H4 (cell line): ENCODE data around the gene GIN1. TPM values are rescaled to one million over a fixed set of nuclear protein-coding genes. Genes with fewer than 3 reads are reported as not detected.
"Not testable (repeated sequence)": the region's sequence is repeated elsewhere in the genome, so short reads cannot be mapped to it uniquely, and the experiment has no call there.

Experiments used
- DNase-seq: peaks from one replicate; pipeline ENCODE4 v3.0.0-alpha.2; 2015; ENCODE audit warnings: low spot score
- total RNA-seq: library from RNA; depleted of rRNA; stranded (reverse); fragments of >200 nt; shearing (Covaris generic); gene quantifications from 2 replicates; pipeline ENCODE4 v1.2.3, GENCODE V29; 2014; rRNA removed

Gene GIN1
- total RNA-seq, result 4.6 and 7.9 TPM in 2 replicates

GRCh38 chr5:103119765-103120606, at the start of gene GIN1, which contains the start of gene PPIP5K2:
Gene GIN1, minus strand, starts transcription at chr5:103120138. Its CDS starts 11,431 bp downstream, at chr5:103108707.
Gene PPIP5K2, plus strand, starts transcription at chr5:103120301. Its CDS starts 9,289 bp downstream, at chr5:103129590.
- DNase-seq, result peak; percentile 99

DNA sequence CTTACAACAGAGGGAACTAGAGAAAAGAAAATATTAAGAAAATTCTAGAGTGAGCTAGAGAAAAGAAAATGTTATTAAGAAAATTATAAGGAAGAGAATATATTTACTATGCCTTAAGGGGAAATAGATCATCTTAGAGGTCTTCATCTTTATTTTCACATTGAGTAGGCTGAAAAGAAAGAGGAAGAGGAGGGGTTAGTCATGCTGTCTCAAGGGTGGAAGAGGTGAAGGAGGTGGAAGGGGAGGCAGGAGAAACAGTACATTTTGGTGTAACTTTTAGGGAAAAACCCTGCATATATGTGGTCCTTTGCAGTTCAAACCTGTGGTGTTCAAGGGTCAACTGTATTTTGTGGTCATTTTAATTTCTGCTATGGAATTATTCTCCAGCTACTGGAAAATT, 46.8 kb upstream of the GIN1 start:
- no peak for DNase-seq

- DNase-seq, result no peak
Measured at GRCh38 chr5:103151156-103151555, 31.2 kb upstream of the GIN1 start.

DNA sequence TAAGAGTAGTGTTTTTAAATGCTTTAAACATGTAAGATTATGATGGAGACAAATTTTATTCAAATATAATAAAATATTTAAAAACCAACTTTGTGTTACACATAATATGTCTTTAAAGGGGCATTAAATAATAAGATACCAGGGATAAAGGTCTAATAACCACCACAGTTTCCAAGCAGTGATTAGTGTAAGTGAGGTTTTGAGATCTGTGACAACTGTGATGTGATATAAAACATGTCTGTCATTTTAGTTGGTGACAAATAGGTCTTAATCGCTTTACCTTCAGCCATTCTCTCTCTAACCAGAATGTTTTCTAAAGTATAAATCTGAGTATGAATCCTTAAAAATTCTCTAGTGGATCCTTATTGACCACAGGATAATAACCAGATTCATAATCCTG, 28.3 kb upstream of the GIN1 start:
- DNase-seq, result no peak

DNA sequence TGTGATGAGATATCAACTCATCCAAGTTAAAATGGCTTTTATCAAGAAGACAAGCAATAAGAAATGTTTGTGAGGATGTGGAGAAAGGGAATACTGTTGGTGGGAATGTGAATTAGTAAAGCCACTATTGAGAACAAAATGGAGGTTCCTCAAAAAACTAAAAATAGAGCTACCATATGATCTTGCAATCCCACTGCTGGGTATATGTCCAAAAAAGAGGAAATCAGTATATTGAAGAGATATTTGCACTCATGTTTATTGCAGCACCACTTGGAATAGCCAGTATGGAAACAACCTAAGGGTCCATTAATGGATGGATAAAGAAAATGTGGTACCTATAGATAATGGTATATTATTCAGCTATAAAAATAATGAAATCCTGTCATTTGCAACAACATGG, 25.3 kb upstream of the GIN1 start:
- DNase-seq, result no peak

GRCh38 chr5:103142132-103142531, 22.2 kb upstream of the GIN1 start:
- DNase-seq, result not testable (repeated sequence)

DNA sequence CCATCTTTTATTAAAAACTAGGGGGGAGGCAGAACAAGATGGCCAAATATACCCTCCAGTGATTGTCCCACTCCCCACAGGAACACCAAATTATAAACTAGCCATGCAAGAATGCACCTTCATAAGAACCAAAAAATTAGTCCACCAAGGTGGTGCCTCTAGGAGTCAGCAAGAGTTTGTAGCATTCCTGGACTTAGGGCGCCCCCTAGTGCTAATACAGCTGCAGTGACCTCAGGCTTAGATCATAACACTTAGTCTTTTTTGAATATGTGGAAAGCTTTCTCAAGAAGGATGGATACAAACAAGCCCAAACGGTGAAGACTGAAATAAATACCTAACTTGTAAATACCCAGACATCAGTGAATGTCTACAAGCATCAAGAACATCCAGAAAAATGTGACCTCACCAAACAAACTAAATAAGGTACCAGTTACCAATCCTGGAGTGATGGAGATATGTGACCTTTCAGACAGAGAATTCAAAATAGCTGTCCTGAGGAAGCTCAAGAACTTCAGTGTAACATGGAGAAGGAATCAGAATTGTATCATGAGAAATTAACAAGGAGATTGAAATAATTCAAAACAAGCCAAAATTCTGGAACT, 19.4 kb upstream of the GIN1 start:
- DNase-seq, result peak; percentile 61

- DNase-seq, result no peak
Measured at GRCh38 chr5:103138202-103138690, 18.3 kb upstream of the GIN1 start.

- no peak for DNase-seq
Measured at GRCh38 chr5:103135461-103135860, 15.5 kb upstream of the GIN1 start.

GRCh38 chr5:103133231-103133630, 13.3 kb upstream of the GIN1 start:
- no peak for DNase-seq

DNA sequence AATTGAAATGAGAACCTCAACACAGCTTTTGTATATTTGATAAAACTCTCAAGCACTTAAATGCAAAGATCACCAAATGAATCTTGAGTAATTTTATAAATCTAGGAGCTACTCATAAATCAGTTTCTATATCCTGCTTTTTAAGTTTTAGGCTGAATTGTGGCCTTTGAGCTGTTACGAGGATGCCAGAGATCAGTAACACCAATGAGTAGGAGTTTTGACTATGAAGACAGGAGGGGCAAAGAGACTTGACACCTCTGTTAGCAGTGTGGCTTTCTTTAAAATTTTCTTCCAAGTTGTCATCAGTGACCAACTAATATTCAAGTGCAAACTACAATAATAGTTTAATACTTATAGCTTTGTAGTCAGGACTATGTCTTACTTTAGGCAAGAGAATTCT, 12.7 kb upstream of the GIN1 start:
- DNase-seq, result no peak

DNA sequence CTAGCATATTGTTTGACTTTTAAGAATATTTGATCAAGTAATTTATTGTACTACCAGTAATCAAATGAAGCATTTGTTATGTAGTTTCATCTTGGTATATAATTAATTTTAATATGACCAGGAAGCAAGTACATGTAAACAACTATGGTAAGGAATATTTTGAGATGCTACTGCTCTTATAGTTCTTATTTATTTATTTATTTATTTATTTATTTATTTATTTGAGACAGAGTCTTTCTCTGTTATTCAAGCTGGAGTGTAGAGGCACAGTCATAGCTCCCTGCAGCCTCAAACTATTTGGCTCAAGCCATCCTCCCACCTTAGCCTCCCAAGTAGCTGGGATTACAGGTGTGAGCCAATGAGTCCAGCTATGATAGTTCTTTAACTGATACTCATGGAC, 8.3 kb upstream of the GIN1 start:
- no peak for DNase-seq

DNA sequence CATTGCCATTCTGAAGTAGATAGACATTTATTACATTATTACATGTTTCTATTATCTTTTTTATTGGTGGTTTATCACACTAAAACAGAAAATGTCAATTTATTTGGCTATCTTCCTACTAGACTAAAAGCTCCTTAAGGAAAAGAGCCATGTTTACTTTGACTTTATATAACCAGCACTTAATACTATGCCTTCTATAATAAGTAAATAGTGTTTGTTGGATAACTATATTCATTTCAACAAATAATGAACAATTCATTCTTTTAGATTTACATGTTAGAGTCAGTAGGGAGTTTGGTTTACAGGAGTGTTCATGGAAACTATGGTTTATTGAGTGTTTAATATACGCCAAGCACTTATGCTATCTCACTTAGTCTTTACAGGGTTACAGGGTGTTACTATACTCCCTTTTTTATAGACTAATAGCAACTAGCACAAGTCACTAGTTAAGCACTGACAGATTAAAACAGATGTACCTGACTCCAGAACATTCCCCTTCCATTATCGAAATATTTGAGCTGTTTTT, 7.4 kb upstream of the GIN1 start:
- DNase-seq, result no peak

DNA sequence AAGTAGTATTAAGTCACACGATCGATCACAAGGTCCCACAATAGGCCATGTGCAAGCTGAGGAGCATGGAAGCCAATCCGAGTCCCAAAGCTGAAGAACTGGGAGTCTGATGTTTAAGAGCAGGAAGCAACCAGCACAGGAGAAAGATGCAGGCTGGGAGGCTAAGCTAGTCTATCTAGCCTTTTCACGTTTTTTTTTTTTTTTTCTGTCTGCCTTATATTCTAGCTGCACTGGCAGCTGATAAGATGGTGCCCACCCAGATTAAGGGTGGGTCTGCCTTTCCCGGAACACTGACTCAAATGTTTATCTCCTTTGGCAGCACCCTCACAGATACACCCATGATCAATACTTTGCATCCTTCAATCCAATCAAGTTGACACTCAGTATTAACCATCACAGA, 6.6 kb upstream of the GIN1 start:
- DNase-seq, result no peak

GRCh38 chr5:103122242-103122641, 2.3 kb upstream of the GIN1 start:
- DNase-seq, result no peak

- peak; percentile 20 for DNase-seq
Measured at GRCh38 chr5:103120607-103121200, 766 bp upstream of the GIN1 start.

DNA sequence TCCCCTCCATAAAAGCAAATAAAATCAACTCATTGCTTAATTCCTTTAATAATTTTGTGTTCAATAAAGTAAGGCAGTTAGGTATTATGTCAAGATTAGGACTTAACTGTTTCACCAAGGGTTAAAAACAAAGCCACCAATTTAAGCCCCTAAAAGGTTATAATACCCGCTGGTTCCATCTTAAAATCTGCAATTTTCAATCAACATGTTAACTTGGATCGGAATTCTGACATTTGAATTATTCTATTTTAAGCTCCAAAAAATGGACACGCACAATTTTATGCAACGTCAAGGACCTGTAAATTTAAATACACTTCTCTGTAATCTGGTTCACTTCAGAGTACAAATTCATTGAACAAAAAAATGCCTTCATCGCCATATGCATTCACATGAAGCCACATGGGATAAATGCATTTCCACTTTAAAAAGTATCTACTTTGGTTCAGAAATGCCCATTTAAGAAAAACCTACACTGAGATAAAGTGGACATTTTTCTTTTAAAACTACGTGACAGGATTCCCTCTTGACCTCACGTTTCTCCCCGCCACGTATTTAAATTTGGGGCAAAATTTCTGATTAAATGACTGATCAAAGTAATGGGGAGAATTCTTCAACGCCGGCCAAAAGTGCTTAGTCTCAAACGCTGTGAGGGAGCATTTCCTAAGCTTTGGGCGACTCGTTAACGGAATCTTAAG, 721 bp downstream of the GIN1 start:
- no peak for DNase-seq

DNA sequence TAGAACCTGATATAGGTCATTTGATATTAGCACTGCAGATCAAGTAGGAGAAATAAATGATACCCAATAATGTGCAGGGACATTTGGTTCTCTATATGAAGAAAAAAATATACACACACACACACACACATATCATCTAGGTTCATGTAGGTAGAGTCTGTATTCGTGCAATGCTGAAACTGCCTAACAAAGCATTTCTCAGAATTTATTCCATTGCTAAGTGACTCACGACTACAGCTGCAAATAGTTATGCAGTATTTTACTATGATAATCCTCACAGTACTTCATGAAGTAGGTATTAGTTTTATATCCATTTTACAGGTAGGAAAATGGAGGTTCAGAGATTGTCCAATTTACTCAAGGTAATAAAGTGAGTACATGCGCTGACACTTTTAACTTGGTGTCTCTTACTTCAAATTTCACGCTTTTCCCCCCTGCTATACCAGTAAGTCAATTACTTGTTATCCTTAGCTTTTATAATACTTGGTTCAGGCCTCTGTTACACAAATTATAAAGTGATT, 2.4 kb downstream of the GIN1 start:
- DNase-seq, result no peak

GRCh38 chr5:103114440-103114839, 5.5 kb downstream of the GIN1 start:
- DNase-seq, result no peak

DNA sequence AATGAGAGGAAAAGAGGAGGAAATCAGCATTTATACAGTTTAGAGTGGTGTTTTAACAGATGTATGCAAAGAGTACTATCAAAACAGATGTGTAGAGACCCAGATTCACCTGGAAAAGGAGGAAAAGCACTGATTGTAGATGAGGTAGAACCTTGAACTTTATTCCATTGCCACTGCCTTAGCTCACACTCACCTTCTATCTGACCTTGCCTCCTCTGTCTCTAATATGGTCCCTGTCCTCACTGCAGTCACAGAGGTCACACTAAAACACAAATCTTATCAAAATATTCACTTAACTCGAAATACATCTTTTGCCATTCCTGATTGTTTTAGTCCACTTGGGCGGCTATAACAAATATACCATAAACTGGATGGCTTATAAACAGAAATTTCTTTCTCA, 7.0 kb downstream of the GIN1 start:
- DNase-seq, result no peak

DNA sequence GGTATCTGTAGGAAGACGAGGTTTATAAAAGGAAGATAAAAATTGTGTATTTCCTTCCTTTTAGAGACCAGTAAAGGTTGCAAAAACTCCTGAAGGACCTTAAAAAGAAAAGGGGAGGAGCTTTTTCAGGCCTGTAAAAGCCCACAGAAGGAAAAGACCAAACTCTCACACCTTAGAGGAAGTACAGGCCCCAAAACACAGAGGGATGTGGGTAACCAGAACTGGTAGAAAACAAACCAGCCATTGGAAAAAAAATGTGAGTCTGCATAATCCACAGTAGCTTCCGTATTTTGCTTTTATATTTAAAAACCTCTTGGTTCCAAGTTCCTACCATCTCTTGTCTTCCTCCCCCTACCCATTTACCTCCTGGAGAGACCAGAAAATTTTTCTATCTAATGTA, 8.5 kb downstream of the GIN1 start:
- DNase-seq, result no peak

GRCh38 chr5:103110403-103110802, 9.5 kb downstream of the GIN1 start:
- DNase-seq, result no peak
